Measurements from ENCODE around the gene TRAPPC2L. TPM values are rescaled to one million over a fixed set of nuclear protein-coding genes. Genes with fewer than 3 reads are reported as not detected.

Gene TRAPPC2L
- total and polyA plus RNA-seq, 10 of the 15 experiments (the other 5 are each of a cell fraction or from before 2014, with no cell fraction given): 56.3 to 363 (median 118) TPM

GRCh38 chr16:88839745-88840599 lies 17.0 kb upstream of the TRAPPC2L start:
- RAD21 ChIA-PET (ENCODE audit: unreplicated experiment): no interaction called here
- in situ Hi-C loops (cut with MboI): no loop called here
- Histone ChIP-seq H3K9ac (ENCODE audit: control insufficient read depth, insufficient read depth, low read length) (no peak overlapping the region), H2AFZ (ENCODE audit: control insufficient read depth, low read depth, low read length) (no peak overlapping the region), H3K27me3 (replicated peaks in 1 of 2; ENCODE audit: control insufficient read depth in 2 of 2, insufficient read depth in 2 of 2, low read length in 1 of 2) (no peaks in the 10 kb centered on the region), H3K4me1 (ENCODE audit: control insufficient read depth, insufficient read depth, low read length) (no peaks in the 10 kb centered on the region), H3K36me3 (ENCODE audit: control insufficient read depth in 2 of 2, insufficient read depth in 2 of 2, low read length in 1 of 2) (no peaks in the 10 kb centered on the region; a peak in 1 of 4 replicates), H3K9me3 (replicated peaks; ENCODE audit: control insufficient read depth, insufficient read depth, low read length) (no peaks in the 10 kb centered on the region), H4K20me1 (ENCODE audit: control insufficient read depth, insufficient read depth) (no peaks in the 10 kb centered on the region), H3K79me2 (ENCODE audit: control insufficient read depth, insufficient read depth, low read length) (no peaks in the 10 kb centered on the region), H3K4me2 (ENCODE audit: control insufficient read depth, insufficient read depth) (no peak overlapping the region), H3K4me3 (no peak overlapping the region), H3K27ac (ENCODE audit: control insufficient read depth, insufficient read depth) (no peak overlapping the region)
- FAIRE-seq: no peak
- intact Hi-C loops (cut with micrococcal nuclease; ENCODE audit: unreplicated experiment): no loop called here
- POLR2A ChIA-PET: no interaction called here
- no peak for DNase-seq (ENCODE audit: low read depth, low spot score)
- no peak for ATAC-seq
- no TSS peak for BruUV-seq (replicated peaks)
- CTCF ChIA-PET: no interaction called here
- SMC1A ChIA-PET (ENCODE audit: uncharacterized antibody, unreplicated experiment): interaction anchor here (1.1 kb wide), 1 partner anchor 18 kb away, joined by 3 read pairs; no protein-coding TSS in a partner anchor
- 80% methylated on average over 22 of the region's 24 CpGs for WGBS (ENCODE audit: insufficient coverage, insufficient replicate concordance, low lambda C conversion rate, missing lambda C conversion rate)
- no peak for TF ChIP-seq IRF5 (IDR thresholded peaks at IDR 0.05; ENCODE audit: borderline replicate concordance)
- TF ChIP-seq HSF1 (IDR thresholded peaks at IDR 0.05; ENCODE audit: low read depth, low read length): no peak
- TF ChIP-seq JUNB (IDR thresholded peaks at IDR 0.05): no peak
- no peak for TF ChIP-seq EED (IDR thresholded peaks at IDR 0.05; ENCODE audit: low read depth)
- no peak for TF ChIP-seq E2F4 (IDR thresholded peaks at IDR 0.05; ENCODE audit: low read depth, low read length)
- no peak for TF ChIP-seq FOXM1 (IDR thresholded peaks at IDR 0.05; ENCODE audit: low read depth, low read length)
- no peak for TF ChIP-seq NFYA (IDR thresholded peaks at IDR 0.05; ENCODE audit: borderline replicate concordance, low read depth, low read length)
- no peak for TF ChIP-seq ZBTB40 (IDR thresholded peaks at IDR 0.05; ENCODE audit: borderline replicate concordance)
- TF ChIP-seq BHLHE40 (IDR thresholded peaks at IDR 0.05; ENCODE audit: borderline replicate concordance in 1 of 2, low read depth in 2 of 2, low read length in 1 of 2): no peak
- TF ChIP-seq EP300 (IDR thresholded peaks at IDR 0.05; ENCODE audit: borderline replicate concordance in 1 of 2, control insufficient read depth in 1 of 2, low read depth in 2 of 2, low read length in 2 of 2): no peak

Data from GM12878 (cell line).